Activated T-cell treated with anti-CD3 and anti-CD28 coated beads for 4 hours (primary cell): Measurements from ENCODE around the gene OPHN1.

Source experiments
- DNase-seq: peaks from one replicate; pipeline ENCODE4 v3.0.0-alpha.2; 2020

OPHN1 gene

DNA sequence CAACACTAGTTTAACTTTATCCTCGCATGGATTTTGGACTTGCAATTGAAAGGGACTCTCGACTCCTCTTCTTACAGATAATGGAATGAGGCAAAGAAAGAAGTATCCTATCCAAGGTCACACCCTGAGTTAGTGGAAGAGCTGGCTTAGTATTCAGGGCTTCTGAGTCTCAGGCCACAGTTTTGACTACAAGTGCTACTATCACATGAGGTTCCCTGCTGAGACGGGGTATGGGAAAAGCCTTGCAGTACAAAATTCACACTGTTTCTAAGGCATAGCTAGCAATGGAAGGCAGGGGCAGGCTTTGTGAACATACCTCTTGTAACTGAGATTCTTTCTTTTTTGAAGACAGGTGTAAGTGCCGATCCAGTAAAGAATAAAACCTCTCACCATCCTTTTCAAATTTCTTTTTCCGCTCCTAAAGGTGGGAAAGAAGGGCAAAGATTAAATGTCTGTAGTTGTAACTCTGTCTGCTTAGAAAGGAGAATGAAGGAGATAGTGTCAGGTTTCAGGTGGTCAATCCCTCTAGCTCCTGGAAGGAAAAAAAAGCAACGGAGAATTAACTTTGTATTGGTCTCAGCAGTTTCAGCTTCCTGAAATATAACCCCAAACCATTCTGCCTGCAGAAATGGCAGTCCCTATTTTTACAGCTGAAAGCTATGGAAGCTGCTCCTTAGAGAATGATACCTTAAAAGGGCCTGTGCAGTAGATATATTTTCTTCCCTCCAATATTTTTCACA is 199.0 kb downstream of the OPHN1 start:
- DNase-seq: no peak

DNA sequence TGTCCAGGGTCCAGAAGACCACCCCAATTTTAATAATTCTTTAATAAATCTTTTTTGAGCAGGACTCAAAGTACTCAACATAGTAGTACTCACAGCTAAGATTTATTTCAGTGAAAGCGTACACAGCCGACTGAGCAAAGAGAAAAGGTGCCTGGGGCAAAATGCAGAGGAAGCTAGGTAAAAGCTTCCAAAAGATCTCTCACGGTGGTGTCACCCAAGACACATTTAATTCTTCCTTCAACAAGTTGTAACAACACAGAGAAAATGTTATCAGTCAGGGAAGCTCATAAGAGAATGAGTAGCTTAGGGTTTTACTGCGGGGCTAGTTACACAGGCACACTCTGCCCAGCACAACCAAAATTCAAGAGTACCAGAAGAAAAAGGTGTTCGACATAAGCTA is 201.1 kb downstream of the OPHN1 start:
- DNase-seq: no peak

DNA sequence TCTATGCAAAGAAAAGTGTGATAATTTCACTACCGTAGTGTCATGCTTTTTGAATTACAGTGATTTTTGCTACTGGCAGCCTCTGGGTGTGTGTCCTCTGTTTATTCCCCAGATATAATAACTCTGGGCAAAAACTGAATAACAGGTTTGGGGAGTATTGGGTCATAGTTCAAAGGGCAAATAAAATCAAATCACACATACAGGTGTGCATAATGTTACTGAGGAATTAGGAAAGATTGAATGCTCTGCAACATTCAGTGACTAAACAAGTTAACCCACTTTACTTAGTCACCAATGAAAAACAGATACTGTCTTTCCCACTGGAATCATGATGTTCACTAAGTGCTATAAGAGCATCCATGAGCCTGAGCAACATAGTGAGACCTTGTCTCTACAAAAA is 224.3 kb downstream of the OPHN1 start:
- DNase-seq: no peak

DNA sequence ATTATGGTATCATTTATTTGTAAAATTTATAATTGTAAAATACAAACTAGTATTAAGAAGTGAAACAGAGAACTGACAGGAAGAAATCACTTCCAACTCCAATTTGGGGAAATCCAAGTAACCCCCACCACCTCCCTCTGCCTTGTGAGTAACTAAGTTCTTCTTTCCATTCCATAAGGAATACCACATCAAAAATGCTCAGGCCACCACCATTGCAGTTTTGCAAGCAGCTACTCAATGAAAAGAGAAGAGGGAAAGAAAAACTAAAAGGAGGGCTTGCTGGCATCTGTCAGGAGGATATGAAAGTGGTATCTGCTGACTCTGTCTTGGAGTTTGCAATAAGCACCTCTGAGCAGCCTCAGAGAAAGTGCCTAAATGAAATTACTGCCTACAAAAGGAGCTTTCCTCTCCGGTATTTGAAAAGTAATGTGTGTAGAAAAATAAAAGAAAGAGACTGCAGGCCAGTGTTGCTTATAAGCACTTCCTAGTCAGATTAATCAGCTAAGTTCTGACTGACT is 228.7 kb downstream of the OPHN1 start:
- no peak for DNase-seq

DNA sequence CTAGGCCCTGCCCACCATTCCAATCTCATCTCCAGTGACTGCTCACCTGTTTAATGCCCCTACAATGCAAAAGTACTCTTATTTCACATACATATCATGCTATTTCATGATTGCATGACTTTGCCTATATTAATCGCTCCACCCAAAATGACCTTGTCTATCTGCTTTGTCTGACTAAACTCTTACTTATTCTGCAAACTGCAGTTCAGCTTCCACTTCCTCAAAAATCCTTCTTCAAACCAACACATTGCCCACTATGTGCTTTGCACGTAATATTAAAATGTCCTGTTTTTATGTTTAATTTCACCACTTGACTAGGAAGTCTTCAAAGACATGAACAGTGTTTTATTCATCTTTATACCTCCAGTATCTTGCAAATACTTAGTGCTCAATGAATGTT is 229.6 kb downstream of the OPHN1 start:
- DNase-seq: no peak

DNA sequence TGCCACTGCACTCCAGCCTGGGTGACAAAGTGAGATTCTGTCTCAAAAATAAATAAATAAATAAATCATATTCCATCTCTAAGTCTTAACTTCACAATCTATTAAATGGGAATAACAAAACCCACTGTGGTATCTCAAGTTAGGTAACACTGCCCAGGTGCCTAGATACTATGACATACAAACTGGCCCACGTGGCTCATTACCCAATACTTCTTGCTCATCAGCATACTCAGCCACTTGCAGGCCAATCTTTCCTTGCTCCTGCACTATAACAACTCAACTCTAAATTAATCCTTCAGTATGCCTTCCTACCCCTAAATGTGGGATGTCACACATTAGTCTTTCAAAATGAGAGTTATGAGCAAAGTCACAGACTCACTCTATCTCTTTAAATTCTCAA is 230.1 kb downstream of the OPHN1 start:
- no peak for DNase-seq

DNA sequence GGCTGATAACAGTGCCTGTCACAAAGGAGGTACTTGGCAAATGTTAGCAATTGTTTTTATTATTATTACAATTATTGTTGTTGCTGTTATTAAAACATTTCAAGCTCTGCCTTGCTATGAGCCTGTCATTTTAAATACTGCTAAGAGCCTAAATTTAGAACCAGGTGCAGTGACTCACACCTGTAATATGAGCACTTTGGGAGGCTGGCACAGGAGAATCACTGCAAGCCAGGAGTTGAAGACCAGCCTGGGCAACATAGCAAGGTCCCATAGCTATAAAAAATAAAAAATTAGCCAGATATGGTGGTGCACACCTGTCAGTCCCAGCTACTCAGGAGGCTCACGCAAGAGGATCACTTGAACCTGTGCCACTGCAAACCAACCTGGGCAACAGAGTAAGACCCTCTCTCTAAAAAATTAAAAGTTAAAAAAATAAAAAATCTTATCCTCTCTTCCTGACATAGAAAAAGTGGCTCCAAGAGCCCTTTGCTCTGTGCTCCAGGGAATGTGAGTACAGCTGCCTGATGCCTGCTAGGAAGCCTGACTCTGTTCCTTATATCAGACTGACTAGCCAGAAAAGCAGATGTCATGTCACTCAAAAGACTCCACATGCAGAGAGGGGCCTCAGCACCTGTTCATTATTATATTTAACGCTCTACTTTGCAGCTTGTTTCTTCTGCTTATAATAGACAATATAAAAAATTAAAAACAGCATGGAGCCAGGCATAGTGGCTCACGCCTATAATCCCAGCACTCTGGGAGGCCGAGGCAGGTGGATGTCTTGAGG is 234.0 kb downstream of the OPHN1 start:
- no peak for DNase-seq

DNA sequence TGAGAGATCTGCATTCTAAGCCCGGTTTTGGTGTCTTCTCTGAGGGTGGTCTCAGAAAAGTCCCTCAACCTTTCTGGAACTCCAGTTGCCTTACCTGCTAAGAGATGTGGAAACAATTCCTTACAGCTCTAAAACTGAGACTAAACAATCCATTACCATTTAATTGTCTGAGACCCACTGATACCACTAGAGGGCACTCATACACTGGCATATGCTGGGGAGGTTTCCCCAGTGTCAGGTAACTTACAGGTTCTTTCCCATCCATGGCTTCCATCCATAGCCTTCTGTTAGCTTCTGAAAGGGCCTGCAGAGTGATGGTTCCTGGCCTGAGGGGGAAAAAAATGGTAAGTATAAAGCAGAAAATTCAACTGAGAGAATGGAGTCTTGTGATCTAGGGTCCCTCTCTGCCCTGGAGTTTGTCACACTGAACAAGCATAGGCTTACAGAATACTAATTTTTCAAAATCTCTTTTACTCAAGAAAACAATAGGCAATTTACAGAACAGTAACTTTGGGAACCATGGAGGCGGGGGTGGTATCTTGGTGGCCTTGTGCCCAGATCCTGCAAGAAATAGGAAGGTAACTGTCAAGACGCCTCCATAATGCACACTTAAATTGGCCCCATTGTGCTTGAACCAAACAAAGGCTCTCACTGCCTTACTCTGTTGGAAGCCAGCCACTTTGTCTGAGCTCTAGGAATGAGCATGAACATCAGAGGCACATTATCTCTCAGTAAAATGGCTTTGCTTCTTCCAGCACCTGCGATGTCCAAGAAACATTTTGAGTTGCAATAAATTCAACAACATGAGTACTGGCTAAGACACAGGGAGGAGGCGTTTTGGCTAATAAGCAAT is 236.1 kb downstream of the OPHN1 start:
- no peak for DNase-seq

DNA sequence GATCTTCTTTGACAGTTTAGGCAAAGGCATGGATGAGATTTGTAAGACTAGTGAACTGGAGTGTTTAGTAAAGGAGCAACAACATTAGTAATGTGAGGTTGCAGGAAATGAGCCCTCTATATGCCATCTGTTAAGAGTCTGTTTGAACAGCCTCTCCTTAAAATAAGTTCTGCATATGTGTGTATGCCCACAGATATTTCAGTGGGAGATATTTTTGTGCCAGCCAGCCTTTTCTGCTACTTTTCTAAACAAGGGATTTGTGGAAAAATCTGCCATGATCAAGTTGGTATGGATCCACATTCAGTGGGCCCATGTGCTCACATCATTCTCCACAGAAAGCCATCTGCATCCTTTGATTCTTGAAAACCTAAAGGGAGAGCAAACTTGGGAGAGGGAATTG is 237.7 kb downstream of the OPHN1 start:
- DNase-seq: no peak

DNA sequence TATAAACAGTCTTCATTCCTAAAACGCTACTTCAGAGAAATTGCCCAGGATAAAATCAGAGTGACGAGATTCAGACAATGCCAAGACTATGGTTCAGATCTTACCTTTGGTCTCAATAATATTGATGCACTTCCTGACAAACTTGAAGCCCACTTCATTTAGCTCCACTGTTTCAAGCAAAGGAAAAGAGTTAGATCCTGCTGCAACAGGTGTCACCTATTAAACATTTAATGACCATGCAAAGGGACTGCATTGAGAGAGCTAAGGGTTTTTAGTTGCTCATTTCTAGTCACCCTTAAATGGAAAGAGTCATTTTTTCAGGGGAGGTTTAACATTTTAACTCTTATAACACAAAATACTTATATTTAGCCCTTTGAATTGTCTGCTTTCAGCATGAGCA is 239.5 kb downstream of the OPHN1 start:
- DNase-seq: no peak

DNA sequence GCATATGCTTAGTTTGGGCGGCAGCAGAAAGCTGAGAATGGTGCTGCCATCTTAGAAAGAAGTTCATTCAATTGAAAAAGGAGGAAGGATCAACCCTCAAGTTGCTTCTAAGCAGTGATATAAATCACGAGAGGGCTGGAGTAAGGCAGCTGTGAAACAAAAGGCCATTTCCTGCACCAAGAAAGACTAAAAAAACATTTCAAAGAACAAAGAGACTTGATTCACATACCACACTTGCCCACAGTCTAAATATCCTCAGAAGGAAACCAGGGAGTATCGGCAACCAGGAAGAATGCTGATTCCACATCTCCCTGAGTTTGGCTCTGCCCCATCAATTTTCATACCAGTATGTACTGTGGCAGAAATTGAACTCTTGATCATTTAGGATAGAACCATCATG is 240.1 kb downstream of the OPHN1 start:
- DNase-seq: no peak

DNA sequence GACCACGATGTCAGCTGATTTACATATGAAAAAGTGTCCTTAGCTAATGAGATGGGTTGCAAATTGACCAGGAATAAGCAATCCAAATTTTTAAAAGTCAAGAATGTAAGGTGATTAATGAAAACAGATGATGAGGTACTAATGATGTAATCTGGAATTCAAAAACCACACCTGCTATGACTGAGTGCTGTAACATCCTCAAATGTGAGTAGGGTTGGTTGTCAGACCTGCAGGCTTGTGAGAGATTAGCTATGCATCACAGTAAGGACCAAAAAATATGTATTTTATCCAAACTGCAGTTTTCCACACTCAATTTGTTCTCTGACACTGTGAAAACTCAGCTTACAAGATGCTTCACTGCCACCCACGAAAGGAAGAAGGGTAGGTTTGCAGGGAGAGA is 242.5 kb downstream of the OPHN1 start:
- no peak for DNase-seq

DNA sequence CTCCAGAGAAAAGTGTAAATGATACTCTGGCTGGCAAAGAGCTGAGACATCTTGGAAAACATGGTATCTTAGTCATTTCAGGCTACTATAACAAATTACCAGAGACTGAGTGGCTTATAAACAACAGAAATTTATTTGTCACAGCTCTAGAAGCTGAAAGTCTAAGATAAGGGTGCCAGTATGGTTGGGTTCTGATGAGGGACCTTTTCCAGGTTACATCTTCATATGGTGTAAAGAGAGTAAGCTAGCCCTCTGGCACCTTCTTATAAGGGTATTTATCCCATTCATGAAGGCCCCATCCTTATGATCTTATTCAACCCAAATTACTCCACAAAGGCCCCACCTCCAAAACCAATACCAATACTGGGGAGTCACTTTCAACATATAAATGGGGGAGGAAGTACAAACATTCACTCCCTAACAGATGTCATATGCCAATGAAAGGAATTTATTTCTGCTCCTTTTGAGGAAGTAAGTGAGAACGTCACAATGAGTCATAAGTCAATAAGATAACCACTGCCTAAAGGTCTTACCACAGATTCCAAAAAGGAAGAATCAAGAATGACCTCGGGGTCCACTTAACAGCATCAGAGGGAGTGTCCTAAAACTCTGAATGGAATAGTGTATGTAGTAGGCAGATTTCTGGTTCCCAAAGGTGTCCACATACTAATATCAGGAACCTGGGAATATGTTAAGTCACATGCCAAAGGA is 246.6 kb downstream of the OPHN1 start:
- no peak for DNase-seq

DNA sequence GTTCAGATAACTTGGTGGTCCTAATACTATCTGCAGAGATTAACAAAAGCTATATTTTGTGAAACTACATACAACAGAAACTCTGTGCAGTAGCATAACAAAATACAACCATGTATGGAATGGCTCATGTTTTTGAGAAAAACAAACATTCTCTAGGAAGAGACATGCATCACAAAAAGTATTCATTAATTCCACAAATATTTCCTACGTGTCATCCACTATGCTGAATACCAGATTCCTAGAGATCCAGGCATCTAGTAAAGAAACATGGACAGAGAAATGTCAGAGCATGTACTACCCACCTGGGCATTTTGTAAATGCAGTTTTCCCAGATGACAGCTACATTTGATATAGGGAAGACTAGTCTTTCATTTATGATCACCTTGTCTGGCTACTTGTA is 248.1 kb downstream of the OPHN1 start:
- DNase-seq: no peak

DNA sequence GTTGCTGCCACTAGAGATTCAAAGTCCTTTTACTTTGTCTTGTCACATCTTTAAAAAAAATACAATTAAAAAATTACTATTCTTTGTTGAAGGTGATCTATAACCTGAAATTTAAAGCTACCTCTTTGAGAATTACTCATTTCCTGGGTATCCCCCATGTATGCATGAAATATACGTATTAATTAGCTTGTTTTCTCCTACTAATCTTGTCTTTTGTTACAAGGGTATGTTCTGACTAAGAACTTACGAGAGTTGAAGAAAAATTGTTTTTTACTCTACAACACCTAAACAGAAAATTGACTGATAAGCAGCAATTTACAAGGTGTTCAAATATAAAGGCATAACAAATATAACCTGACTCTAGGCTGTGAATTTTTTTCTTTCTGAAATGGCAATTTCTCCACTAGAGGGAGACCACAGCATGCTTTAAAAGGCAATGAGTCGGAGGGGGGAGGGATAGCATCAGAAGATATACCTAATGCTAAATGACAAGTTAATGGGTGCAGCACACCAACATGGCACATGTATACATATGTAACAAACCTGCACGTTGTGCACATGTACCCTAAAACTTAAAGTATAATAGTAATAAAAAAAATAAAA is 249.6 kb downstream of the OPHN1 start:
- DNase-seq: no peak

DNA sequence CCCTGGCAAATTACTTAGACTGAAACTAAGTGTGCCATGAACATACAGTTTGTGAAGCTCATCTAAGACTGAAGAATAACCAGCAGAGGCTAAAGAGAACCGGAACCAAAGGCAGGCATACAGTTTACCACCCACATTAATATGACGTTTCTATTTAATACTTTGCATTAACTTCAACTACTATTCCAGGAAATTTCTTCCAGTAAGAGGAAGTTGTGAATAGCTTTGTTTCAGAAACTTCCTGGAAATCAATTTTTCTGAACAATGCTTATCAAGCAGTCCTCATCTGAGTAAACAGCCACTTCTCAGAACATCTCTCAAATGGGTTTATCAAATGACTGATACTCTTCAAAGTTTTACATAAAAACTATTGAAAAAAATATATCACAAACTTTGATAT is 252.7 kb downstream of the OPHN1 start:
- no peak for DNase-seq

DNA sequence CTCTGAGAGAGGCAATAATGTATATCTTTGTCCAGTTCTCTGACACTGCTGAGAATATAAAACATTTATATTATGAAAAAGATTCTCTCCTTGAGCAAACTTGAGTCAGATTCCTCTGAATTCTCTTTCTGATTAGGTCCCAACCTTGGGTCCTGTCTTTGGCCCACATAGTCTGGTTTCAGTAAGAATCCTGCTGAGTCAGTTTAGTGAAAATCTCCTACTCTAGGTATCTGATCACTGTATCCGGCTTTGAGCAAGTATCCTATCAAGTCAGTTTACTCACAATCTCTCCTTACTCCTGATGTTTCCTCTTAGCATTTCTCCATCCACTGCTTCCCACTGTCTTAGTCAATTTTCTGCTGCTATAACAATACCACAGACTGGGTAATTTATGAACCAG is 253.9 kb downstream of the OPHN1 start:
- no peak for DNase-seq

DNA sequence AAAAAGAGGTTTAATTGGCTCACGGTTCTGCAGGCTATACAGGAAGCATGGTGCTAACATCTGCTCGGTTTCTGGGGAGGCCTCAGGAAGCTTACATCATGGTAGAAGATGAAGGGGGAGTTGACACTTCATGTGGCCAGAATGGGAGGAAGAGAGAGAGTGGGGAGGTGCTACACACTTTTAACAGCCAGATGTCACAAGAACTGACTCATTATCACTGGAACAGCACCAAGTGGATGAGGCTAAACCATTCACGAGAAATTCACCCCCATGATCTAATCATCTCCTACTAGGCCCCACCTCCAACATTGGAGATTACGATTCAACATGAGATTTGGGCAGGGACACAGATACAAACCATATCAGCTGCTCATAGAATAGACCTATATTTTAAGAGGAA is 255.8 kb downstream of the OPHN1 start:
- DNase-seq: no peak

DNA sequence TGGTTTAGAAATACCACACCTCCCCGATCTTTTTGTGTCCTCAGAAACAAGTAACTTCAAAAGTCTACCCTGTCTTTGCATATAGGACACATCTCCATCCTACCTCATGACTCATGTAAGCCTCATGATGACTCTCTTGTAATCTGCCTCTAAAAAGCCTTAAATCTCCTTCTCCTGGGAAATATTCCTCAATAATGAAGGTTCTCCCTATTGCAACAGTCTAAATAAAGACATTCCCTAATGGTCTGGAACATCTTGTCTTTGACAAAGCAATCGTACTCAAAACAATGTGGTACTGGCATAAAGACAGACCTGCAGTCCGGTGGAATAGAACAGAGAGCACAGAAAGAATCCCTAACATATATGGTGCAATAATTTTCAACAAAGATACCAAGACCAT is 257.7 kb downstream of the OPHN1 start:
- DNase-seq: no peak

DNA sequence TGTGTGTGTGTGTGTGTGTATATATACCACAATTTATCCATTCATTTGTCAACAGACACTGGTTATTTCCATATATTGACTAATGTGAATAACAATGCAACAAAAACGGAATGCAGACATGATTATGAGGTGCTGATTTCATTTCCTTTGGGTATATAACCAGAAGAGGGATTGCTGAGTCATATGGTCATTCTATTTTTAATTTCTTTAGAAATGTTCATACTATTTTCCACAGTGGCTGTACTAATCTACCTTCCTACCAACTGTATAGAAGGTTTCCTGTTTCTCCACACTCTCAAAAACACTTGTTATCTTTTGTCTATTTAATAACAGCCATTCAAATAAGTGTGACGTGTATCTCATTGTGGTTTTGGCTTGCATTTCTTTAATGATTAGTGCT is 269.9 kb downstream of the OPHN1 start:
- DNase-seq: no peak

DNA sequence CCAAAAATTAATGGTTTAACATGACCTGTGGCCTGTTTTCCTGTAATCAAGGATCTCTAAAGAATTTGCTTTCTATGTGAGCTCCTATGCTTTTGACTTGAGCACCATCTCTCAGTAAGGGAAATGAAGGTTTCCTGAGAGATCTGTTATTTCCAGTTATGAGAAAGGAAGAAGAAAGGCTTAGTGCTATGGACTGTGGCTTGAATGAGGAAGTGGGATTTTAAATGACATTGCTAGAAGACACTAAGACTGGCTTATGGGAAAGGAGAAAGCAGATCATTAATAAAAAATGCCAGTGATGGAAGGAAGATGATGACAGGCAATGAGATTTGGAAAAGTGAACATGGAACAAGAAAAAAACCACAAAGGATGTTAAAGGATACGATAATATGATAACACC is 285.4 kb downstream of the OPHN1 start:
- no peak for DNase-seq

DNA sequence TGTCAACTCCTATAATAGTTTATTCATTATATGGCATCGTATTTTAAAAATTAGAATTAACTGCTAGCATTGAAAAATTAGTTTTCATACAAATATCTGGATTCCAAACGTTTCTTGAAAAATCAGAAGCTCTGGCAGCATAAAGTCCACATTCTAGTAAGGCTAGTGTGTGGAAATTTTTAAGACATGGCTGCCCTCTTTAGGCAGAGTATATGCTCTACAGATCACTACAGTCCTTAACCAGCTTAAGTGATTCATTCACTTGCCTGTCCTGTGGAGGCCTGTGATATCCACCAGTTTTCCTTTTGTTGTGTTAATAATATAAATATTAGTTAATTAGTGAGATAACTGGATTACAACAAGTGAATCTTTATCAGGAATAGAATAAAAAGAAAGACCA is 287.2 kb downstream of the OPHN1 start:
- no peak for DNase-seq
